B cell (primary cell): ENCODE data around the gene IP6K2.

Source experiments
- CTCF ChIP-seq: fragments of 200-600 bp; IDR thresholded peaks from one replicate; pipeline ENCODE4 v1.8.0; 2022; ENCODE audit warnings: antibody characterized with exemption, mild to moderate bottlenecking
- EZH2 ChIP-seq: IDR thresholded peaks from 2 replicates; pipeline ENCODE4 v1.6.1; 2012; ENCODE audit warnings: borderline replicate concordance, low read depth, mild to moderate bottlenecking, moderate library complexity, low read length; ENCODE audit not compliant: insufficient read depth, poor library complexity, severe bottlenecking

- TF ChIP-seq CTCF (no peak), EZH2 (no peak)
These were observed 5.3 kb downstream of the IP6K2 start for GRCh38 chr3:48711727-48712126.
